HG03060 (cell line): ENCODE results near the gene EXD3.

Source experiments
- ATAC-seq: cut with Tn5 transposase; IDR thresholded peaks from one replicate; pipeline ENCODE4 v1.9.1; 2021; ENCODE audit warnings: low read depth, moderate number of reproducible peaks; ENCODE audit not compliant: unreplicated experiment

EXD3 gene

DNA sequence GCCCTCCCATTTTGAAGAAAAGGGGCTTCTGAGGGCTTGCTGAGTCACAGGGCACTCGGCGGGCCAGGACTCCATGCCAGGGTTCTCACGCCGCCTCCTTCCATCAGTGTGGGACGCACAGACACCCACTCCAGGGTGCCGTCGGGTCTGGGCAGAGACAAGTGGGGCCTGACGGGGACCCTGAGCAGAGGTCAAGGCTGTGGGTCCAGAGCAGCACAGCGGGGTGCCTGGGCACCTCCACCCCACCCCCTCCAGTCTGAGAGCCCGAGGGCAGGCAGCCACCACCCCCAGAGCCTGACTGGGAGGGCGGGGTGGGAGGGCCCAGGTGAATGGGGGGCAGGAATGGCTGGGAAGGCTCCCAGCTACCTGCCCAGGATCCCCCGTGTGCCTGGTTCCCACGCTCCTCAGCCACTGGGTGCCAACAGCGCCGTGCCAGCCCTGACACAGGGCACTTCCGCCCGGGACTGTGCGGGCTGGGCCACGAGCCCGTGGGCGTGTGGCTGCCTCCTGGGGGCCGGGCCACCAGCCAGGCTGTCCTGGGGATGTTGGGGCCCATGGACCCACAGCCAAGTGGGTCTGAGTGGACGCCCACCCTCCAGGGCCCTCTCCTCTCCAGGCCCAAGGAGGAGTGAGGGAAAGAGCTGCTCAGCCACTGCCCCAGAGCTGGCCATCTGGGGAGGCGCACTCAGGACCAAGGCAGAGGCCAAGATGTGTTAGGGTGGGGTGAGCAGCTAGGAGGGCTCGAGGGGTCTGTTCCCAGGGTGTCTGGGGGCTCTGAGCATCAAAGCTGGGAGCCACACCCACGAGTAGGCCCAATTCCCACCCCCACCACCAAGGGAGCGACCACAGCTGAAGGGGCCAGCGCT lies 110.7 kb downstream of the EXD3 start:
- ATAC-seq: no peak

DNA sequence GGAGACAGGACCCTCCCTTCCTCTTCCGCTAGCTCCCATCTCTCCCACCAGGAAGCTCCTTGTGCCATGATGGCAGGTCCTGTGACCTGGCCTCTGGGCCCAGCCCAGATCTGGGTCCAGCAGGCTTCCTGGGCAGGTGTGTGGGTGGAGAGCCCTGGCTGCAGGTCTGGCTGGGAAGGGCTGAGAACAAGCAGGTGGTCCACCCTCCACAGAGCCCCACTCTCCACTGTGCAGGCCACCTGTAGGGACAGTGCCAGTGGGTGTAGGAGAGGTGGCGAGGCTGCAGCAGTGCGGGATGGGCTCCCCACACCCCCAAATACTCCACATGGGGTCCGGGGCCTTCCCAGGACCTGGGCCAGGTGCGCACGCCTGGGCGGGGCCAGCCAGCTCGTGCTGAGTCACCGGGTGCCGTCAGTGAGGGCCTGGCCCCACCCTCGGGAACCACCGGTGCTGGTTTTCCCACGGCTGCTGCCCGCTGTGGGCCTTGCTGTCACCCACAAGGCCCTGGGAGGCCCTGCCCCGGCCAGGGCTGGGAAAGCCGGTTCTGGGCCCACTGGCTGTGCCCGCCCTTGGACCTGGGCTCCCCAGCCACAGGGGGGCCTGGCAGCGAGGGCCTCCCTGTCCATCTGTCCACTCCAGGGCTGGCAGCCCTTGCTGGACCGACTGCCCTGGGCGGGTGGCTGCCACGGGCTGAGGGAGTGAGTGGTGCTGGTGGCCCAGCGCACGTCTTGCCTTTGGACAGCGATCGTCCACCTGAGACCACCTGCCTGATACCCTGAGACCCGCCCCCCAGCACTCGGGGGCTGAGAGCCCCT lies 111.6 kb downstream of the EXD3 start:
- no peak for ATAC-seq

DNA sequence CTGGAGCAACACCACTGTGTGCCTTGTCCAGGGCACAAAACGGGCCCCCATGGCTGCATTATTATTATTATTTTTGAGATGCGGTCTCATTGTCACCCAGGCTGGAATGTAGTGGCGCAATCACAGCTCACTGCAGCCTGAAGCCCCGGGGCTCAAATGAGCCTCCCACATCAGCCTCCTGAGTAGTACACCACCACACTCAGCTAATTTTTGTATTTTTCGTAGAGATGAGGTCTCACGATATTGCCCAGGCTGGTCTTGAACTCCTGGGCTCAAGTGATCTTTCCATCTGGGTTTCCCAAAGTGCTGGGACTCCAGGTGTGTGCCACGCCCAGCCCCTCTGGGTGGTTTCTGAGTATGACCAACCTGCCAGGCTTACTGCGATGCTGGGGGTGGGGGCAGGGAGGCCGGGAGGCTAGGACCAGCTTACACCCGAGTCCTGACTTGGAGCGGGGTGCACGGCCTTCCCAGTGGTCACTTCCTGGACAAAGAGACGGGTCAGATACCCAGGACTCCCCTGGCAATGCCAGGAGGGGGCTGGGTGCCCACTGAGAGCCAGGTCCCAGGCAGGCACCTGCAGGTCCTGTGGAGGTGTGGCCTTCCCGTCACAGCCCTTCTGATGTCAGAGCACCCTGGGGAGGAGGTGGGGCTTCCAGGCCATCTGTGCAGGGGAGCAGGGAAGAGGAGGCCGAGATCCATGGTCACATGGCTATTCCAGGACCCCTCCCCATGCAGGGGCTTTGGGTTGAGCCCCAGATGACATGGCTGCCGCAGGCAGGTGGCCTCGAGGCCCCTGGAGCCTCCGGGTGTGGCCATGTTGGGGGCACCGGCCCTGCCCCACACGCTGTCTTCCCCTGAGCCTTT lies 112.5 kb downstream of the EXD3 start:
- ATAC-seq: no peak

DNA sequence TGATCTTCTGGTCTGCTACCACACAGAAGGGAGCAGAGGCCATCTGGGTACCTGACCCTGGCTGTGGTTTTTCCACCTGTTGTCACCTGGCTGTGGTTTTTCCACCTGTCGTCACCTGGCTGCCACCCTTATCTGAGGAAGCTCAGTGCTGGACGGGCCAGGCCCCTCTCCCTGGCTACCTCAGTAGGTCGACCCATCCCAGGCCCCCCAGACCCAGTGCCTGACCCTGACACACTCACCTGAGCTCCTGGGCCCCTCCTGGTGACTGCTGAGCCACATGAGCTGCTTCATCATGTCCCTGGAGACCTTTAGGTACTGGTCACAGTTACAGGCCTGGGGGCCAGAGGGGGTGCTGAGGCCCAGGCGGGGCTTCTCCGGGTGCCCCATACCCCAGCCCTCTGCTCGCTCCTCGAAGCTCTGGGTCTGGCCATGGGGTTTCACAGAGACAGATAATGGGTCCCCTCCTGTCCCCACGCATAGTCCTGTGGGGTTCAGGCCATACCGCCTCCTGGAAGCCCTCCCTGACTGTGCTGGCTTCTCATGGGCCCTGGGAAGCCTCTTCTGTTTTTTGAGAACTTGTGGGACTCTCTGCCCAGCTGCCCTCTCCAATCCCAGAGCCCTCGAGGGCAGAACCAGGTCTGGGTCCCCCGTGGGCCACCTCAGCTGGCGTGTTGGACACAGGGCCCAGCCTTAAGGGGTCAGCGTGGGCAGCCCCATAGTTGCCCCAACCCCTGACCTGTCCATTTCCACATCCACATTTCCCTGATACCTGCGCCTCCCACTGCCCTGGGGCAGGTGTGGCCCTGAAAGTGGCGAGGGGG lies 113.4 kb downstream of the EXD3 start:
- ATAC-seq: no peak

DNA sequence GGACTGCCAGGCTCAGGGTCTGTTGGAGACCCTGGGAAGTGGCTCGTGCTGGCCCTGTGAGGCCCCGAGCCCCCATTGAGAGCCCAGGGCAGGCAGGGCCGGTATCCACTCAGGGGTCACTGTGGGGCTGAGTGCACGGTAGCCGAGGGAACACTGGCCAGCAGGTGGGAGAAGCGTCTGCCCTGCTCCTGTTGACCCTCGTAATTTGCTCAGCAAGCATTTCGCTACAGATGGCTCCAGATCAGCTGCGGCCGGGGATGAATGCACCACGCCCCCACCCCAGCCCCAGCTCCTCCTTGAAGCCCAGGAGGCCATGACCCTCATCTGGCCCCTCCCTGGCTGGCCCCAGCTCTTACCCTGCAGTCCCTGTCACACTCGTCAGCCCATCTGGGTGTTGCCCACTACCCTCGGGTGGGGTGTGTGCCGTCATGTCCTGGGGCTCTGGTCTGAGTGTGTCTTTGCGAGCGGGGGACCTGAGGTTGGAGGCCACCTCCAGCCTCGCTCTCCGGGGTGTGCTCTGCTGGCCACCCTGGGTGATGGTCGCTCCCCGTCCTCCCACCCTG lies 114.8 kb downstream of the EXD3 start:
- no peak for ATAC-seq

DNA sequence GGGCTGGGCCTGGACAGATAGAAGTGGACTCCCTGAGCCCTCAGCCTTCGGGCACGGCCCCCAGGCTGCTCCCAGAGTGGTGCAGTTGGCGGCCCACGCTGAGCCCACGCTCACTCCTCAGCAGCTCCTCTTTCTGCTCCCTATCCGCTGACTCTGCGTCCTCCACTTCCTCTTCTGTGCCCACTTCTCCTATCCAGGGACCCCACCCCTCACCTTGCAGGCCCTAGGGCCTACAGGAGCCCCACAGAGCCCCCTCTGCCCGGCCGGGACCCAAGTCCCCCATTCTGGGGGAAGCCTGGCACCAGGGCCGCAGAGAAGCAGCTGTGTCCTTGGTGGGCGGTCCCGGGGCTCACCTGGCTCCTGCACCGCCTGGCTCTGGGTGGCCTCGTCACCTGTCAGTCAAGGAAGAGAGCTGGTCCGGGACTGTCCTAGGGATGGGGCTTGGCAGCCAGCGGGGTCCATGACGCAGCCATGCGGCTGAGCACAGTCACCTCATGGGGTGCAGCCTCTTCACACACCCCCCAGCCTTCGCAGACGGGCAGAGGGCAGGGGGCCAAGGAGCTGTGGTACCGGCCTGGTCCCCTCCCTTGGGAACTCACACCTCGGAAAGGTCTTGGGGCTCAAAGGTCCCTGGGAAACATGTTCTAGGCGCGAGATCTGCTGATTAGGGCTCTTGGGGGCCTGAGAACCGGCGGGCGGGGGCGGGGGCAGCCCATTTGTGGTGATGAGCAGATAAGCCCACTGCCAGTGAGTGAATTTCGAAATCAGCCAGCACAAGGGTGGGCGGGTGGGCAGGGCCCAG lies 115.5 kb downstream of the EXD3 start:
- ATAC-seq: no peak

DNA sequence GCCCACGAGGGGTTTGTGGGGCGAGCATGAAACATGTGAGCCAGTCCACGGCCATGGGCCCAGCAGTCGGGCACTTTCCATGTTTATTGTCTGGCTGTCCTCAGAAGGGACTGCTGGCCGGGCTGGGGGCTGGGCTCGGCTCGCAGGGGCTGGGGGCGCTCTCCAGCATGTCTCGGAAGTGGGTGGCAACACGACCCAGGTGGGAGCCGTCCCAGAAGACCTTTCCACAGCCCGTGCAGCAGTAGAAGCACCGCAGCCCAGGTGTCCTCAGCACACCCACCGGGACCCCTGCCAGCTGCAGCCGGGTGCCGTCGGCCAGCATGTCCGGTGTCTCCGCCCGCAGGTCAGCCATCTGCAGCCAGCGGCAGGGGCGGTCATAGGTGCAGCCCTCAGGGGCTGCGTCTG lies 116.1 kb downstream of the EXD3 start:
- no peak for ATAC-seq

DNA sequence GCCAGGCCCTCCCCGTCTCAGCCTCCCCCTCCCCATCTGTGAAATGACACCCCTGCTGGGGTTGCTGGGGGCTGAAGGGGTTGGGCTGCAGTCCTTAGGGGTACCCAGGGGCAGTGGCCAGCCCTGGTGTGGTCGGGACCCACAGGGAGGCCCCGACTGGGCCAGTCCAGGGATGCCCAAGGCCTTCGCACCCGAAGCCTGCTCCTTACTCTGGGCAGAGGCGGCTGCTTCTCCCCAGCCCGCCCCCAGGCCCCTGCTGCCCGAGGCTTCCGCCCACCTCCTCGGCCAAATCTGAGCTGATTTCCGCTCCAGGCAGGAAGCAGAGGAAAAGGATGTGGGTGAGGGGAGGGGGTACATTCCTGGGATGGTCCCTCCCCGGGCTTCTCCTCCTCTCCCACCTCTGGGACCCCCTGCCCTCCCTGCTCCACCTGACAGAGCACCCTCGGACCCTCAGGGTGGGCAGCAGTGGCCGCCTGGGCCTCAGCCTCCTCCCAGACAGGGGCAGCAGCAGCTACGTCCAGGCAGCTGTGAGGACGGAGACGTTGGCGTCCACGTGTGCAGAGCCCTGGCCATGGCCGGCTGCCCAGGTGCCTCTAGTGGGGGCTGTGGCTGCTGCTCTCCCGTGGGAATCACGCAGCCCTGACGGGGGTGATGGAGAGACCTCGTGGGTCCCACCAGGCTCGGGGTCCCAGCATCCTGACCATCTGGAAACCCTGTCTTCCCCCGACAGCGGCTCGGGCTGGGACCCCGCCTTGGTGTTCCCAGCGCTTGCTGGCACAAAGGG lies 116.7 kb downstream of the EXD3 start:
- no peak for ATAC-seq

DNA sequence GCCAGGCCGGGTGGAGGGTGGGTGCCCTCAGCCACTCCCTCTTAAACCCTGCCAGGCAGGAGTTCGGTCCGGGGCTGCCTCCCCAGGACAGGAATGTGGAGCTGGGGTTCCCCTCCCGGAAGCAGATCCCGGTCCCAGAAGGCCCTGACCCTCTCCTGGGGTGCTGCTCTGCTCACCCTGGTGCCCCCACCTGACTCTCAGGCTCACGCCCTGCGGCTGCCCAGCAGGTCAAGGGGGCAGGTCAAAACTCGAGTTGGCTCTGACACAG lies 117.2 kb downstream of the EXD3 start:
- no peak for ATAC-seq

DNA sequence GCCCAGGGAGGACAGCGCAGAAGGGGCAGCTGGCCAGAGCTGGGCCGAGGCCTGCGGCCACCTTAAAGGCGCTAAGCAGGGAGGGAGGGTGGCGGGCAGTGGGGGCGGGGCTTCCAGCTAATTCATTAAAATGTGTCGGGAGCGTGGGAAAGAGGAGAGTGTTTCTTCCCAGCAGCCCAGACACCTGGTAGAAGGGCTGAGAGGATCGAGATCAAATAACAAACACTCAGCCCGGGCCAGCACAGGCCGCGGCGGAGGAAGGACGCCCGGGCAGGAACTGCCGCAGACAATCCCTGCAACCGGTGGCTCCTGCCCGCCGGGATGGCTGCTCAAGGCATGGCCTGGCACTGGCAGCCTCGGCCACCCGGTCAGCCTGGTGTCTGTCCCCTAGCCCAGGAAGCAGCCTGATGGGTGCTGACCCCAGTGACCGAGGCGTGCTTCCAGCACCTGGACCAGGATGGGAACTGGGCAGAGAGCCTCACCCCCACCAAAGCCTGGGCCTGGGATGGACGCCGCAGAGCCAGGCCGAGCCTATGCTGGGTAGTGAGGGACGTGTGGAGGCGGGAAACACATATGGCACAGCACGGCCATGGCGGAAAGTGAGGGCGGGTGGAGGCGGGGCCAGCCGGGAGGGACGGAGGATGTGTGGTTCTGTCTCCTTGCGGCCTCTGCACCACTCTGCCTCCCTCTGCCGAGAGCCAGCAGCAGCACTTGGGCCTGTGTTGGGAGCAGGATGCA lies 117.7 kb downstream of the EXD3 start:
- no peak for ATAC-seq

DNA sequence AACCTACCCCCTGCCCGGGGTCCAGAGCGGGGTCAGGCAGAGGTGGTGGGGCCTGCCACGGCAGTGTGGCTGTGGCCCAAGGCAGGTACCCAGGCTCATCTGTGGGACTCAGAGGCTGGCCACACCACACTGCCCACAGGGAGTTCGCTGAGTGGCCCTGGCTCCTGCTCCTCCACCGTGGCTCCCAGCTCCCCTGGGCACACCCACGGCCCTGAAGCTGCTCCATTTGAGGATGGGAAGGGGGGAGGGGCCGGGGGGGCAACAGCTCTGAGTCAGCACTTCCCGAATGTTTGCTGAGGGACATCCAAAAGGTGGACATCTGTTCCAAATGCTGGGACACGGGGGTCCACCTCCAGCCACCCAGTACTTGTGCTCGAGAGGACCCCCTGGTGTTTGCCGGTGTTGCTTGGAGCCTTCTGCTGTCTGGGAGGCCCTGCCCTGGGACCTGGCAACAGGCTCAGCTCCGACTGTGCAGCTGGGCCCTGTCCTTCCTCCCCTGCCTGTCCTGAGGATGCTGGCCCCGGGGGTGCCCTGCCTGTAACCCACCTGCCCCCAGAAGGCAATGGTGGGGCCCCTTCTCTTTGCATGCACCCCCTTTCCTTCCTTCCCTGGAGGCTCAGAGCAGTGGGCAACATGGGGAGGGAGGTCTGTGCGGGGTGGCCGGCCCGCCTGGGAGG lies 118.4 kb downstream of the EXD3 start:
- ATAC-seq: no peak

DNA sequence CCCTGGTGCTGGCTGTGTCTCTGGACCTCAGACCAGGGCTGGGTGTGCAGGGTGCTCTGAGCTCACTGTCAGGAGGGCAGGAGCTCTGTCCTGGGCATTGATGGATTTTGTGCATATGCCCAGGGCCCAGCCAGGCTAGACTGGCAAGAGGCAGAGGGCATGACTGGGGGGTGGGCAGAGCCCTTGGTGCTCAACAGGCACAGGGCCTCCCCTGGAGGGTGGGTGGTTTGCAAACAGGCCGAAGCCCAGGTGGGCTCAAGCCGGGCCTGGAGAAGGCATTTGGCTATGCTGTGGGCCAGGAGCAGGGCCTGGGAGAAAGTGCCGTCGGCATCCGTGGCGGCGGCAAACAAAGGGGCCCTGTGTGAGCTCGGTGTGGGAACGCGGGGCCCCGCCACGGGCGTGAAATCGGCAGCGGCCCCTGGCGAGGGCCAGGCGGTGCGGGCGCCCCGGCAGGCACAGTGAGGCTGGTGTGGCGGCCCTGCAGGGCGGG lies 119.0 kb downstream of the EXD3 start:
- ATAC-seq: no peak

DNA sequence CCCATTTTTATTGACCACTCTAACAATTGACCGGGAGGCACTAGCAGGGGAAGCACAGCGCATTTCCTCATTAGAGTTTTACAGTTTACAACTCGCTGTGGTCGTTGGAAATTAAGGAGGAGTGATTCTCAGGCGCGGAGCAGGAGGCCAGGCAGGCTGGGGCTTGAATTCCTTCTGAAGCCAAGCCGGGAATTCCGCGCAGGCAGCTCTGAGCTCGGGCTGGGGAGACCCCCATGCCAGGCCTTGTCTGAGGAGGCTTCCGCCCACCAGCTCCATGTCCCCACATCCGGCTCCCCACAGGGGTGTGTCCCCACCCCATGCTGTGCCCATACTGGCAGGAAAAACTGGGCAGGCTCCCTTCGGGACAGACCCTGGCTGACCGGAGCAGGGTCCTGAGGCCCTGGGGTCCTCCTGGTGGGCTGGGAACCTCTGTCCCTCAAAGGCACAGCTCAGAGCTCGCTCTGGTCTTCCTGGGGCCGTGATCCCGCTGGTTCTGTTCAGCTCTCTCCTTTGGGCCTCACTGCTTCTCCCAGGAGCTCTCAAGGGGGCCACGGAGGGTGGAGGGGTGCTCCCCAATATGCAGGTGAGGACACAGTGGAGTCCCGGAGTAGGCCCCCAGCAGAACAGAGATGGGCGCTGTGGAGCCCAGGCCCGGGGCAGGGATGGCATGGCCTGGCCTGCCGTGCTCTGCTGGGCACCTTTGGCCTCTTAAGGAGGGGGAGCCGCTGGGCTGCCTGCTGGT lies 119.6 kb downstream of the EXD3 start:
- no peak for ATAC-seq

DNA sequence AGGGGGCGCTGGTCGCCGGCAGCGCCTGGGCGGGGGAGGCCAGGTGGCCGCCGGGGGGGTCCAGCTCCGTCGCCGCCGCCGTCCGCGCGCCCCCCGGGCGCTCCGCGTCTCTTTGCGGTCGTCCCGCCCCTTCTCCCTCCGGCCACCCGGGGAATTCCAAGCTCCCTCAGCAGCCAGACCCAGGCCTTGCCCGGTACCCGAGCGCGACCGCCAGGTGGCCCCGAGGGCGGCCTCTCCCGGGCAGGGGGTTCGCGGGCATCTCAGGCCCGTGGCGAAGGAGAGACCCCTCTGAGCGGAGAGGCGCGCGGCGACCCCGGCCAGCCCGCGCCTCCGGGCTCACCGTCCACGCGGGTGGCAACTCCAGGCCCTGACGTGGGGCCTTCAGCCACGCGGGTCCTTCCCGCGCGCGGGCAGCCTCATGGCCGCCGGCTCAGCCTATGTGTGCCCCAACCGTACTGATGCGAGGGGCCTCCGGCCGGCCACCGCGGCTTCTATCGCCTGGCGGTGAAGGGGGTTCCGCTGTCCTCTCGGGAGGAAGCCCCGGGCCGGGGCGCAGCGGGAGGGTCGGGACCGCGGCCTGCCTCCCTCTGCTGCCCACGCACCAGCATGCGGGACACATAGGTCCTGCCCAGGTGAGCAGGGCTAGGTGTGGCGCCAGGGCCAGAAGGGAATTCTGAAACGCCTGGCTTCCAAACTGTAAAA lies 120.4 kb downstream of the EXD3 start:
- ATAC-seq: no peak

DNA sequence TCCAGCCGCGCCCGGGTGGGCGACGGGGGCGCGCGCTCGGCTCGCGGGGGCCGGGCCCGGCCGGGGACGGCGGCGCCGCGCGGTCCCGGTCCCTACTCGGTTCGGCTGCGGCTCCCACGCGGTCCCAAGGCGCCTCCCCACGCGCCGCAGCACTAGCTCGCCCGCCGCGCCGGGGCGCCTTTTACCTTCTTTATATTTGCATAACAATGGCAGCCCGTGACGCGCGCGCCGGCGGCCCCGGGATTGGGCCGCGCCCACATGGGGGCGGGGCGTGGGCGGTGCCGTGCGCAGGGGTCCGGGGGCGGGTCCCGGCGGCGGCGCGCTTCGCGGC lies 120.9 kb downstream of the EXD3 start, which contains the start of gene NRARP:
Gene NRARP (minus strand): TSS at position 154 of the 331 bp plus-strand sequence. CDS start 343 bp downstream, outside the sequence.
- ATAC-seq: no peak
